GM18505 (cell line): ENCODE measurements around the gene TMEM184B.

ENCODE experiments used
- ATAC-seq: cut with Tn5 transposase; IDR thresholded peaks from one replicate; pipeline ENCODE4 v1.9.1; 2021; ENCODE audit not compliant: unreplicated experiment
- POLR2A ChIP-seq: IDR thresholded peaks from 4 replicates; pipeline ENCODE4 v1.6.1; 2011; ENCODE audit warnings: borderline replicate concordance; ENCODE audit not compliant: insufficient read depth, insufficient read length; ENCODE audit errors: extremely low read depth

TMEM184B gene

GRCh38 chr22:38284042-38284402 lies 11.2 kb upstream of the TMEM184B start:
- ATAC-seq: no peak
- TF ChIP-seq POLR2A: no peak

GRCh38 chr22:38282397-38282796 lies 9.6 kb upstream of the TMEM184B start:
- ATAC-seq: no peak
- no peak for TF ChIP-seq POLR2A

- ATAC-seq: no peak
- TF ChIP-seq POLR2A: no peak
Measured at GRCh38 chr22:38276166-38276565, 3.4 kb upstream of the TMEM184B start.

- no peak for ATAC-seq
- TF ChIP-seq POLR2A: no peak
Measured at GRCh38 chr22:38273135-38273826, 471 bp upstream of the TMEM184B start.

- no peak for ATAC-seq
- TF ChIP-seq POLR2A: no peak
Measured at GRCh38 chr22:38271927-38272372, 860 bp downstream of the TMEM184B start.

GRCh38 chr22:38271101-38271500 lies 1.7 kb downstream of the TMEM184B start:
- ATAC-seq: no peak
- no peak for TF ChIP-seq POLR2A

GRCh38 chr22:38270091-38270992 lies 2.5 kb downstream of the TMEM184B start:
- no peak for TF ChIP-seq POLR2A
- ATAC-seq: no peak

GRCh38 chr22:38269466-38269865 lies 3.3 kb downstream of the TMEM184B start:
- TF ChIP-seq POLR2A: no peak
- ATAC-seq: no peak

- no peak for TF ChIP-seq POLR2A
- ATAC-seq: no peak
Measured at GRCh38 chr22:38267086-38267485, 5.7 kb downstream of the TMEM184B start.

GRCh38 chr22:38266120-38266519 lies 6.7 kb downstream of the TMEM184B start:
- ATAC-seq: no peak
- no peak for TF ChIP-seq POLR2A

- no peak for ATAC-seq
- TF ChIP-seq POLR2A: no peak
Measured at GRCh38 chr22:38264322-38264843, 8.4 kb downstream of the TMEM184B start.

- no peak for ATAC-seq
- TF ChIP-seq POLR2A: no peak
Measured at GRCh38 chr22:38262051-38262795, 10.6 kb downstream of the TMEM184B start.
